ENCODE data around the gene OR2T1.
"Not testable (repeated sequence)": the region's sequence is repeated elsewhere in the genome, so short reads cannot be mapped to it uniquely, and the experiment has no call there.

Gene OR2T1

GRCh38 chr1:248436303-248436702 is 33.5 kb downstream of the OR2T1 start:
- not testable (repeated sequence) for DNase-seq (ENCODE audit: low read depth)

- not testable (repeated sequence) for DNase-seq (ENCODE audit: low read depth)
These were observed 35.8 kb downstream of the OR2T1 start for GRCh38 chr1:248438668-248439067.

GRCh38 chr1:248439283-248439682 is 36.4 kb downstream of the OR2T1 start:
- not testable (repeated sequence) for DNase-seq (ENCODE audit: low read depth)

- DNase-seq (ENCODE audit: low read depth): not testable (repeated sequence)
These were observed 39.8 kb downstream of the OR2T1 start for GRCh38 chr1:248442500-248443277.

- DNase-seq (ENCODE audit: low read depth): not testable (repeated sequence)
These were observed 41.8 kb downstream of the OR2T1 start for GRCh38 chr1:248444603-248445002.

- DNase-seq (ENCODE audit: low read depth): not testable (repeated sequence)
These were observed 42.6 kb downstream of the OR2T1 start, which contains the start of gene OR2T2 for GRCh38 chr1:248445399-248445798. OR2T2 (plus strand) TSS chr1:248445637; CDS start chr1:248452798, 7,161 bp downstream.

GRCh38 chr1:248448409-248449074 is 45.7 kb downstream of the OR2T1 start:
- not testable (repeated sequence) for DNase-seq (ENCODE audit: low read depth)

GRCh38 chr1:248449821-248450465 is 47.1 kb downstream of the OR2T1 start:
- DNase-seq (ENCODE audit: low read depth): not testable (repeated sequence)

- DNase-seq (ENCODE audit: low read depth): not testable (repeated sequence)
These were observed 47.8 kb downstream of the OR2T1 start for GRCh38 chr1:248450466-248451145.

- not testable (repeated sequence) for DNase-seq (ENCODE audit: low read depth)
These were observed 50.8 kb downstream of the OR2T1 start for GRCh38 chr1:248453619-248454018.

GRCh38 chr1:248455045-248455444 is 52.2 kb downstream of the OR2T1 start:
- not testable (repeated sequence) for DNase-seq (ENCODE audit: low read depth)

- DNase-seq (ENCODE audit: low read depth): not testable (repeated sequence)
These were observed 53.8 kb downstream of the OR2T1 start for GRCh38 chr1:248456635-248457034.
